GM10266 (cell line): ENCODE measurements around the gene APRT.

Source experiments
- DNase-seq: peaks from one replicate; pipeline ENCODE4 v3.0.0; 2012; ENCODE audit errors: extremely low spot score
- CTCF ChIP-seq: IDR thresholded peaks from 2 replicates; pipeline ENCODE4 v1.5.1; 2012; ENCODE audit warnings: mild to moderate bottlenecking, low read depth; ENCODE audit not compliant: control insufficient read depth, insufficient read depth; ENCODE audit errors: missing control alignments

The APRT gene

GRCh38 chr16:88835383-88835782 lies 23.7 kb upstream of the APRT start:
- no peak for TF ChIP-seq CTCF
- no peak for DNase-seq

GRCh38 chr16:88834670-88835069 lies 22.9 kb upstream of the APRT start:
- TF ChIP-seq CTCF: no peak
- no peak for DNase-seq

GRCh38 chr16:88833086-88833485 lies 21.4 kb upstream of the APRT start:
- no peak for TF ChIP-seq CTCF
- DNase-seq: no peak

GRCh38 chr16:88831838-88832237 lies 20.1 kb upstream of the APRT start:
- no peak for DNase-seq
- no peak for TF ChIP-seq CTCF

- no peak for TF ChIP-seq CTCF
- no peak for DNase-seq
Observed at GRCh38 chr16:88830783-88831182, 19.1 kb upstream of the APRT start.

GRCh38 chr16:88830258-88830657 lies 18.5 kb upstream of the APRT start:
- no peak for DNase-seq
- TF ChIP-seq CTCF: no peak

GRCh38 chr16:88828711-88829110 lies 17.0 kb upstream of the APRT start:
- no peak for DNase-seq
- TF ChIP-seq CTCF: no peak
